IPS-18a (cell line): Measurements from ENCODE around the gene INA.
"Not testable (repeated sequence)": the region's sequence is repeated elsewhere in the genome, so short reads cannot be mapped to it uniquely, and the experiment has no call there.

Experiments used
- H3K27ac ChIP-seq: one replicate; pipeline ENCODE4 v1.5.1; 2013; ENCODE audit warnings: low read length
- H3K27me3 ChIP-seq: one replicate; pipeline ENCODE4 v1.6.1; 2013; ENCODE audit warnings: mild to moderate bottlenecking, low read length; ENCODE audit not compliant: control insufficient read depth, insufficient read depth
- H3K36me3 ChIP-seq: one replicate; pipeline ENCODE4 v1.6.1; 2013; ENCODE audit warnings: low read depth, low read length; ENCODE audit not compliant: control insufficient read depth
- H3K4me1 ChIP-seq: one replicate; pipeline ENCODE4 v1.6.1; 2013; ENCODE audit warnings: low read depth, low read length; ENCODE audit not compliant: control insufficient read depth
- H3K4me3 ChIP-seq: one replicate; pipeline ENCODE4 v1.5.1; 2013; ENCODE audit warnings: low read length
- H3K9ac ChIP-seq: one replicate; pipeline ENCODE4 v1.6.1; 2013; ENCODE audit warnings: mild to moderate bottlenecking, low read length, moderate library complexity
- H3K9me3 ChIP-seq: one replicate; pipeline ENCODE4 v1.6.1; 2013; ENCODE audit warnings: low read depth, low read length; ENCODE audit not compliant: control insufficient read depth

INA gene

DNA sequence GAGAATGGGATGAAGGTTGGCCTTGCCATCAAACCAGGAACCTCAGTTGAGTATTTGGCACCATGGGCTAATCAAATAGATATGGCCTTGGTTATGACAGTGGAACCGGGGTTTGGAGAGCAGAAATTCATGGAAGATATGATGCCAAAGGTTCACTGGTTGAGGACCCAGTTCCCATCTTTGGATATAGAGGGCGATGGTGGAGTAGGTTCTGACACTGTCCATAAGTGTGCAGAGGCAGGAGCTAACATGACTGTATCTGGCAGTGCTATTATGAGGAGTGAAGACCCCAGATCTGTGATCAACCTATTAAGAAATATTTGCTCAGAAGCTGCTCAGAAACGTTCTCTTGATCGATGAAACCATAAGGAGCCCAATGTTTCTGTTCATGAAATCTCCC, 30.6 kb upstream of the INA start:
- Histone ChIP-seq H3K27me3 (no peaks in the 10 kb centered on the region), H3K9ac (no peak overlapping the region), H3K4me3 (no peak overlapping the region), H3K36me3 (no peaks in the 10 kb centered on the region), H3K27ac (no peak overlapping the region), H3K9me3 (no peaks in the 10 kb centered on the region), H3K4me1 (peaks cover 5% of the 10 kb centered on the region)

DNA sequence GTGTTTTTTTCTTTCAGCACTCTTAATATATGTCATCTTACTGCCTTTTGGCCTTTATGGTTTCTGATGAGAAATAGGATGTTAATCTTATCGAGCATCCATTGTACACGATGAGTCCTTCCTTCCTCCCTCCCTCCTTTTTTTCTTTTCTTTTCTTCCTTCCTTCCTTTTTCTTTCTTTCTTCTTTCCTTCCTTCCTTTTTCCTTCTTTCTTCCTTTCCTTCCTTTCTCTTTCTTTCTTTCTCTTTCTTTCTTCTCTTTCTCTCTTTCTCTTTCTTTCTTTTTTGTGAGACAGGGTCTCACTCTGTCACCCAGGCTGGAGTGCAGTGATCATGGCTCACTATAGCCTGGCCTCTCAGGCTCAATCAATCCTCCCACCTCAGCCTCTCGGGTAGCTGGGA, 22.8 kb upstream of the INA start:
- H3K27ac ChIP-seq = no peak overlapping the region
- H3K4me1 ChIP-seq = no peaks in the 10 kb centered on the region
- H3K4me3 ChIP-seq = no peak overlapping the region
- H3K27me3 ChIP-seq = no peaks in the 10 kb centered on the region
- no peak overlapping the region for H3K9ac ChIP-seq
- no peaks in the 10 kb centered on the region for H3K36me3 ChIP-seq
- no peaks in the 10 kb centered on the region for H3K9me3 ChIP-seq

DNA sequence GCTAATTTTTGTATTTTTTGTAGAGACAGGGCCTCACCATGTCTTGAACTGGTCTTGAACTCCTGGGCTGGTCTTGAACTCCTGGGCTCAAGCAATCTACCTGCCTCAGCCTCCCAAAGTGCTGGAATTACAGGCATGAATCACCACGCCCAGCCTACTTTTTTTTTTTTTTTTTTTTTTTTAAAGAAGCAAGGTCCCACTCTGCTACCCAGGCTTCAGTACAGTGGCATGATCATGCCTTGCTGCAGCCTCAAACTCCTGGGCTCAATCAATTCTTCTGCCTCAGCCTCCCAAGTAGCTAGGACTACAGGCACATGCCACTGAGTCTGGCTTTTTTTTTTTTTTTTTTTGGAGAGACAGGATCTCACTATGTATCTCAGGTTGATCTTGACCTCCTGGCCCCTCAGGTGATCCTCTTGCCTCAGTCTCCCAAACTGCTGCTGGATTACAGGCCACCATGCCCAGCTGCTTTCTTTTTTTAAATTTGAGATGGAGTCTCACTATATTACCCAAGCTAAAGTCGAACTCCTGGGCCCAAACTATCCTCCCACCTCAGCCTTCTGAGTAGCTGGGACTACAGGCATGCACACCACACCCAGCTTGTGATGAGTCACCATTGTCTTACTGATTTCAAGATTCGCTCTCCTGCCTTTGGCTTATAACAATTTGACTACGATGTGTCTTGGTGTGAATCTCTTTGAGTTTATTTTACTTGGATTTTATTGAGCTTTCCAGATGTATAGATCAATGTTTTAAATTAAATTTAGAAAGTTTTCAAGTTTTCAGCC, 22.2 kb upstream of the INA start:
- Histone ChIP-seq H3K27ac (no peak overlapping the region), H3K4me1 (no peaks in the 10 kb centered on the region), H3K36me3 (no peaks in the 10 kb centered on the region), H3K4me3 (no peak overlapping the region), H3K9ac (no peak overlapping the region), H3K9me3 (no peaks in the 10 kb centered on the region), H3K27me3 (no peaks in the 10 kb centered on the region)

DNA sequence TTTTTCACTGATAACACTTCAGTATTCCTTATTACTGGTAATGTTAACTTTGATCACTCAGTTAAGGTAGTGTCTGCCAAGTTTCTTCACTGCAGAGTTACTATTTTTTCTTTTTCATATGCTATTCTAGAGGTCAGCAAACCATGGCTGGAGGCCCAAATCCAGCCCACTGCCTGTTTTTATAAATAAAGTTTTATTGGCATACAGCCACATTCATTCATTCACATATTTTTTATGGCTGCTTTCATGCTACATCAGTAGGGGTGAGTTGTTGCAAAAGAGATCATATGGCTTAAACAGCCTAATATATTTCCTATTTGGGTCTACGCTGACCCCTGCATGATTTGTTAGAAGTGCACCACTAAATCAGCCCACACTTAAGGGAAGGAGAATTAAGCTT, 20.3 kb upstream of the INA start:
- no peaks in the 10 kb centered on the region for H3K27me3 ChIP-seq
- H3K4me1 ChIP-seq = no peaks in the 10 kb centered on the region
- no peaks in the 10 kb centered on the region for H3K9me3 ChIP-seq
- no peak overlapping the region for H3K27ac ChIP-seq
- H3K4me3 ChIP-seq = no peak overlapping the region
- H3K9ac ChIP-seq = no peak overlapping the region
- no peaks in the 10 kb centered on the region for H3K36me3 ChIP-seq

DNA sequence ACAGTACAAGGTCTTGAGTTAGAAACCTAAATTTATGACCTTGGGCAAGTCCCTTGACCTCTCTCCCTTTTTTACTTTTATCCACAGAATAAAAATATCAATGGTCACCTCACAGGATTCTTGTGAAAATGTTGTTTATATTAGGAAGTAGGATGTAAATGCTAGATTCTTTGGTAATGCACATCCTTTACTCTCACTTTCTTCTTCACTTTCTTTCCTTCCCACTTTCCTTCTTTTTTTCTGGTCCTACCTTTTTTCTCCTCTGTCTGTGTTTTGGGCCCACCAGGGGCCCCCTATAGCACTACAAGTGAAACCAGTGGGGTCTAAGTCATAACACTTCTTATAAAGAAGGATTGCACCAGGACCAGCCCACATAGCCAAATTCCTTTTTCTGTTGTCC, 19.1 kb upstream of the INA start:
- Histone ChIP-seq H3K4me3 (no peak overlapping the region), H3K27me3 (no peaks in the 10 kb centered on the region), H3K9me3 (no peaks in the 10 kb centered on the region), H3K27ac (no peak overlapping the region), H3K4me1 (no peaks in the 10 kb centered on the region), H3K36me3 (no peaks in the 10 kb centered on the region), H3K9ac (no peak overlapping the region)

DNA sequence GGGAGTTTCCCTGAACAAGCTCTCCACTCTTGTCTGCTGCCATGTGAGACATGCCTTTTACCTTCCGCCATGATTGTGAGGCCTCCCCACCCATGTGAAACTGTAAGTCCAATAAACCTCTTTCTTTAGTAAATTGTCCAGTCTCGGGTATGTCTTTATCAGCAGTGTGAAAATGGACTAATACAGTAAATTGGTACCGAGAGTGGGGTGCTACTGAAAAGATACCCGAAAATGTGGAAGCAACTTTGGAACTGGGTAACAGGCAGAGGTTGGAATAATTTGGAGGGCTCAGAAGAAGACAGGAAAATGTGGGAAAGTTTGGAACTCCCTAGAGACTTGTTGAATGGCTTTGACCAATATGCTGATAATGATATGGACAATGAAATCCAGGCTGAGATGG, 18.0 kb upstream of the INA start:
- not testable (repeated sequence) for H3K27me3 ChIP-seq, H3K9ac ChIP-seq, H3K4me1 ChIP-seq, H3K9me3 ChIP-seq, H3K27ac ChIP-seq, H3K4me3 ChIP-seq, H3K36me3 ChIP-seq

DNA sequence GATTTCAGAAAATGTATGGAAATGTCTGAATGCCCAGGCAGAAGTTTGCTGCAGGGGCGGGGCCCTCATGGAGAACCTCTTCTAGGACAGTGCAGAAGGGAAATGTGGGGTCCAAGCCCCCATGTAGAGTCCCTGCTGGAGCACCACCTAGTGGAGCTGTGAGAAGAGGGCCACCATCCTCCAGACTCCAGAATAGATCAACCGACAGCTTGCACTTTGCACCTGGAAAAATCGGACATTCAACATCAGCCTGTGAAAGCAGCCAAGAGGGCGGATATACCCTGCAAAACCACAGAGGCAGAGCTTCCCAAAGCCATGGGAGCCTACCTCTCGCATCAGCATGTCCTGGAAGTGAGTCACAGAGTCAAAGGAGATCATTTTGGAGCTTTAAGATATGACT, 16.9 kb upstream of the INA start:
- H3K9ac ChIP-seq = no peak overlapping the region
- H3K4me3 ChIP-seq = no peak overlapping the region
- H3K36me3 ChIP-seq = no peaks in the 10 kb centered on the region
- no peaks in the 10 kb centered on the region for H3K27me3 ChIP-seq
- H3K27ac ChIP-seq = no peak overlapping the region
- H3K4me1 ChIP-seq = no peaks in the 10 kb centered on the region
- H3K9me3 ChIP-seq = no peaks in the 10 kb centered on the region

DNA sequence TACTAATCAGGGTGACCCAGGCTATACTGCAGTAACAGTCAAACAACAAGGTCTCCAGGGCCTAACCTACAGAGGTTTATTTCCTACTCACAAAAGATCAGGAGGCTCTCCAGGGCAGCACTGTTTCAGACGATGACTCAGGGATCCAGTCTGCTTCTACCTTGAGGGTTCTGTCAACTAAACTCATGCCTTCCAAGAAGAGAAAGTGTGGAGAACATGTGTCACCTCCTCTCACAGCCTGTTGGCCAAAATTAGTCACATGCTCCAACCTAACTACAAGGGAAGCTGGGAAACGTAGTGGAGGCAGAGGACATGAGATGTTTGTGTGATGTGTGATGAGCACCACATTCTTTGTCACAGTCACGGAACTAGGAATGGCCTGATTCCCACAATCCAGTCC, 14.7 kb upstream of the INA start:
- H3K9me3 ChIP-seq = no peaks in the 10 kb centered on the region
- H3K36me3 ChIP-seq = no peaks in the 10 kb centered on the region
- H3K9ac ChIP-seq = no peak overlapping the region
- H3K27ac ChIP-seq = no peak overlapping the region
- H3K4me1 ChIP-seq = no peaks in the 10 kb centered on the region
- H3K27me3 ChIP-seq = peaks cover 4% of the 10 kb centered on the region
- H3K4me3 ChIP-seq = no peak overlapping the region

DNA sequence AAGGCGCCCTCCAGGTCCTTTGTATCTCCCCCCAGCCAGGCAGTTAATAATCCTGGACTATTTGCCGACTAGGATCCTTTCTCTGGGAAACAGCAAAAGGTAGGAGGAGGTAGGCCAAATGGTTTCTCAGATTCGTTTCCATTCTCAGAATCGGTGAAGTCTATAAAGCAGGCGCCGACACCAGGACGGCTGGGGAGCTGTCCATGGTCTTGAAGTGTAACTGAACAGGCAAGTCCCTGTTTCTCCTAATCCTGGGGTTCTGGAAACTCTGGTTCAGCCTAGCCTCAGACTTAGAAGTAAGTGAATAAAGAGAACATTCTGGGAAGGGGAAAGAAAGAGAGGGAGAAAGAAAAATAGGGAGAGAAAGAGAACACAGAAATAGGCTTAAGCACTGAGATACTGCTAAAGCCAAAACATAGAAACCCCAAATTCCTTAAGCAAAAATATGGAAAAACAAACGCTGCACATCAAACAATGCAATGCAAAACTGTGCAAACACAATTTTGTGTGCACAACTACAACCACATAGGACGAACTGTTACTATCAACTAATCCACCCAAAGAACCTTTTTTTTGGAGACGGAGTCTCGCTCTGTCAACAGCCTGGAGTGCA, 11.1 kb upstream of the INA start:
- Histone ChIP-seq H3K9me3 (no peaks in the 10 kb centered on the region), H3K4me1 (no peaks in the 10 kb centered on the region), H3K36me3 (no peaks in the 10 kb centered on the region), H3K27me3 (peaks cover 4% of the 10 kb centered on the region), H3K4me3 (no peak overlapping the region), H3K9ac (no peak overlapping the region), H3K27ac (no peak overlapping the region)

DNA sequence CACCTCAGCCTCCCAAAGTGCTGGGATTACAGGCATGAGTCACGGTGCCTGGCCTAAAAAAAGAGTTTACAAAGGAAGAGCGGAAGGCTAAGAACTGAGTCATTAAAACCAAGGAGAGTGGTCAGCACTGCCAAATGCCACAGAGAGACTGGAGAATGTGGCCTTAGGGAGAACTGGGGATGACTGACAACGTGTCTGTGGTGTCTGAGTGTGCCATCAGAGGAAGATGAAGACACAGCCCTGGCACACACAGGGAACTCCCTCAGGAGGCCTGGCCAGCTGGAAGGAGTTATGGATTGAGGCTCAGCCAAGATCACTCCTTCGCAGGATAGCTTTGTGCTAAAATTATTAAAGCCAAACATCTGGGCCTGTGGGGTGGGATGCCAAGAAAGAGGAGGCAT, 3.9 kb upstream of the INA start:
- no peaks in the 10 kb centered on the region for H3K9me3 ChIP-seq
- no peak overlapping the region for H3K9ac ChIP-seq
- H3K4me1 ChIP-seq = no peaks in the 10 kb centered on the region
- no peak overlapping the region for H3K4me3 ChIP-seq
- H3K36me3 ChIP-seq = no peaks in the 10 kb centered on the region
- no peak overlapping the region for H3K27ac ChIP-seq
- H3K27me3 ChIP-seq = peaks cover 31% of the 10 kb centered on the region

DNA sequence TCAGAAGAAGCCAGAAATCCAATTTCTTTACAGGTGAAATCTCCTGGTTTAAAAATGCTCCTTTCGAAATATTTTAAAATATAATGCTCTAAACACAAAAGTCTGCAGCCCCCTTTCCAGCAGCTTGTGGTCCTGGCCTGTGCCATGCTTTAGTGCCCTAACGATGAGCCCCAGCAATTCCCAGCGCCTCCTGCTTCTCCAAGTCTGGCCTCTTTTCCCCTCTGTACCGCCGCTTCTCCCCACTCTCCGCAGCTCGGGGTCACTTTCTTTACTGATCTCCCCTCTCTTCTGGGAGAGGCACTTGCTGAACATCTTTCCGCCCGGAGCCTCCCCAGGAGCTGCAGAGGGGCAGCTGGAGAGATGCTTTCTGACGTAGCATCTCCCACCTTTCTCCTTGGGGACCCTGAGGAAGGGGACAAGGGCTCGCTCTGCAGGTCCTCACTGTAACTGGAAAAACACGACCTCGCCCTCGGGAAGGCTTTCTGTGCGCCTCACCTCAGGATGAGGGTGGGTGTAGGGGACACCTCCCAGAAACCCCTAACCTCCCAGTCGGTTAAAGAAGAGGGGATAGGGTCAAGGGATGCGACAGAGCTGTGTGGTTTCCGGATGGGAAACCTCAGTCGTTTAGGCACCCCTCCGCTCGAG, 565 bp upstream of the INA start:
- H3K4me3 ChIP-seq = peak overlapping the region; percentile 69
- peak overlapping the region; percentile 23 for H3K9ac ChIP-seq
- H3K4me1 ChIP-seq = peaks cover 3% of the 10 kb centered on the region
- H3K27me3 ChIP-seq = peaks cover 64% of the 10 kb centered on the region
- H3K9me3 ChIP-seq = no peaks in the 10 kb centered on the region
- no peaks in the 10 kb centered on the region for H3K36me3 ChIP-seq
- H3K27ac ChIP-seq = no peak overlapping the region
